Keratinocyte (primary cell): ENCODE measurements around the gene PRG2.

Source experiments
- CTCF ChIP-seq, 3 experiments: IDR thresholded peaks in 1 of 3; conservative IDR thresholded peaks in 1 of 3; optimal IDR thresholded peaks in 1 of 3; 2 replicates in 2 of 3; 3 replicates in 1 of 3; pipeline versions ENCODE3 to v1.5.1; 2011; ENCODE audit warnings: low read length in 3 of 3, mild to moderate bottlenecking in 3 of 3, moderate library complexity in 2 of 3, control low read depth in 1 of 3, inconsistent platforms in 1 of 3; ENCODE audit not compliant: insufficient read depth in 2 of 3; ENCODE audit errors: extremely low read depth in 1 of 3
- EZH2 ChIP-seq: IDR thresholded peaks from one replicate; pipeline ENCODE4 v1.6.1; 2012; ENCODE audit warnings: inconsistent platforms, mild to moderate bottlenecking, low read length, moderate library complexity

- TF ChIP-seq CTCF (optimal IDR thresholded peaks at IDR 0.05 in 1 of 3, IDR thresholded peaks at IDR 0.05 in 1 of 3, conservative IDR thresholded peaks at IDR 0.05 in 1 of 3; ENCODE audit: extremely low read depth in 1 of 3, insufficient read depth in 2 of 3, low read length in 3 of 3) (no peak), EZH2 (no peak)
Measured at GRCh38 chr11:57390535-57390934, at the start of gene PRG2.
